HepG2 (cell line): ENCODE measurements around the gene COX6B1. TPM values are rescaled to one million over a fixed set of nuclear protein-coding genes. Genes with fewer than 3 reads are reported as not detected.
A peak's percentile ranks its signal among the peaks of the same experiment; 100 is the strongest.

Experiments used
- ERF ChIP-seq: IDR thresholded peaks from 2 replicates; pipeline ENCODE4 v1.6.1; 2018; ENCODE audit warnings: missing biosample characterization, missing genetic modification reagents
- FOXM1 ChIP-seq: sonication (generic); formaldehyde crosslinking; IDR thresholded peaks from 2 replicates; pipeline ENCODE4 v1.5.0; 2020; ENCODE audit warnings: missing genetic modification reagents
- GABPB1 ChIP-seq: IDR thresholded peaks from 2 replicates; pipeline ENCODE4 v1.6.1; 2016; ENCODE audit warnings: mild to moderate bottlenecking, missing genetic modification reagents, moderate library complexity, missing compliant biosample characterization
- GATAD1 ChIP-seq: IDR thresholded peaks from 2 replicates; pipeline ENCODE4 v1.6.1; 2016; ENCODE audit warnings: missing genetic modification reagents, missing compliant biosample characterization
- GFI1 ChIP-seq: sonication (generic); formaldehyde crosslinking; IDR thresholded peaks from 2 replicates; pipeline ENCODE4 v1.5.0; 2020; ENCODE audit warnings: missing genetic modification reagents, mild to moderate bottlenecking, borderline replicate concordance
- GMEB1 ChIP-seq: sonication (generic); formaldehyde crosslinking; IDR thresholded peaks from 2 replicates; pipeline ENCODE4 v1.5.1; 2020; ENCODE audit warnings: missing genetic modification reagents, mild to moderate bottlenecking, borderline replicate concordance
- POLR2G ChIP-seq: fragments of 200-400 bp; formaldehyde crosslinking; IDR thresholded peaks from 2 replicates; pipeline ENCODE4 v1.6.1; 2018; ENCODE audit warnings: mild to moderate bottlenecking, low read depth, low read length, moderate library complexity
- PPARG ChIP-seq: conservative IDR thresholded peaks from 2 replicates; pipeline ENCODE4 v1.6.1; 2016; ENCODE audit warnings: missing biosample characterization, missing genetic modification reagents
- RARG ChIP-seq: sonication (generic); formaldehyde crosslinking; IDR thresholded peaks from 2 replicates; pipeline ENCODE4 v1.4.0; 2020; ENCODE audit warnings: low read depth, mild to moderate bottlenecking, missing genetic modification reagents
- REPIN1 ChIP-seq: sonication (generic); formaldehyde crosslinking; IDR thresholded peaks from 2 replicates; pipeline ENCODE4 v1.8.0; 2022; ENCODE audit warnings: missing genetic modification reagents, low read depth, mild to moderate bottlenecking, borderline replicate concordance
- THRA ChIP-seq: sonication (generic); formaldehyde crosslinking; IDR thresholded peaks from 2 replicates; pipeline ENCODE4 v1.4.0; 2020; ENCODE audit warnings: missing genetic modification reagents, borderline replicate concordance
- TOPORS ChIP-seq: sonication (generic); formaldehyde crosslinking; IDR thresholded peaks from 2 replicates; pipeline ENCODE4 v1.8.0; 2023; ENCODE audit warnings: mild to moderate bottlenecking, missing genetic modification reagents
- YEATS4 ChIP-seq: sonication (generic); formaldehyde crosslinking; IDR thresholded peaks from 2 replicates; pipeline ENCODE4 v1.4.0; 2020; ENCODE audit warnings: missing genetic modification reagents, borderline replicate concordance
- ZBTB7A ChIP-seq: sonication (generic); formaldehyde crosslinking; IDR thresholded peaks from 2 replicates; pipeline ENCODE4 v1.8.0; 2022; ENCODE audit warnings: mild to moderate bottlenecking, missing genetic modification reagents
- ZC3H13 ChIP-seq: sonication (generic); formaldehyde crosslinking; IDR thresholded peaks from 2 replicates; pipeline ENCODE4 v1.8.1; 2023; ENCODE audit warnings: mild to moderate bottlenecking, missing genetic modification reagents, moderate library complexity
- ZEB1 ChIP-seq: IDR thresholded peaks from 2 replicates; pipeline ENCODE4 v1.6.1; 2012; ENCODE audit warnings: mild to moderate bottlenecking, low read depth, inconsistent platforms; ENCODE audit not compliant: insufficient replicate concordance
- ZFY ChIP-seq: sonication (generic); formaldehyde crosslinking; IDR thresholded peaks from 2 replicates; pipeline ENCODE4 v1.4.0; 2020; ENCODE audit warnings: missing genetic modification reagents
- ZMYM4 ChIP-seq: sonication (generic); formaldehyde crosslinking; IDR thresholded peaks from 2 replicates; pipeline ENCODE4 v1.8.1; 2023; ENCODE audit warnings: mild to moderate bottlenecking, missing genetic modification reagents
- ZNF24 ChIP-seq: fragments of 450-650 bp; IDR thresholded peaks from 2 replicates; pipeline ENCODE4 v1.6.1; 2017; ENCODE audit warnings: antibody characterized with exemption, mild to moderate bottlenecking
- ZNF253 ChIP-seq: sonication (generic); formaldehyde crosslinking; IDR thresholded peaks from 2 replicates; pipeline ENCODE4 v1.8.0; 2022; ENCODE audit warnings: mild to moderate bottlenecking, missing genetic modification reagents, borderline replicate concordance
- ZNF343 ChIP-seq: sonication (generic); formaldehyde crosslinking; IDR thresholded peaks from 2 replicates; pipeline ENCODE4 v1.4.0; 2020; ENCODE audit warnings: mild to moderate bottlenecking, missing genetic modification reagents
- ZNF350 ChIP-seq: sonication (generic); formaldehyde crosslinking; IDR thresholded peaks from 2 replicates; pipeline ENCODE4 v1.4.0; 2020; ENCODE audit warnings: mild to moderate bottlenecking, low read depth, missing genetic modification reagents, borderline replicate concordance
- ZNF710 ChIP-seq: sonication (generic); formaldehyde crosslinking; IDR thresholded peaks from 2 replicates; pipeline ENCODE4 v1.5.0; 2020; ENCODE audit warnings: mild to moderate bottlenecking, missing genetic modification reagents, borderline replicate concordance
- ZNF746 ChIP-seq: sonication (generic); formaldehyde crosslinking; IDR thresholded peaks from 2 replicates; pipeline ENCODE4 v1.8.0; 2022; ENCODE audit warnings: mild to moderate bottlenecking, missing genetic modification reagents
- polyA plus RNA-seq, 8 experiments: library from polyadenylated mRNA; depleted of rRNA in 3 of 8; stranded (reverse) in 7 of 8; unstranded in 1 of 8; fragments of >200 nt; fragmentation: Illumina TruSeq in 4 of 8; extraction: Trizol in 4 of 8; gene quantifications; 2 replicates each; pipeline versions ENCODE4 v1.2.1 to v1.2.3, GENCODE V29; 2011 to 2016; ENCODE audit warnings: low read depth in 4 of 8, missing spikeins in 1 of 8, mixed read lengths in 1 of 8; ENCODE audit not compliant: insufficient read depth in 1 of 8
- total RNA-seq, 5 experiments: library from RNA; depleted of rRNA; stranded (reverse); fragments of >200 nt; fragmentation: Illumina TruSeq; extraction: Trizol; gene quantifications; 2 replicates each; pipeline ENCODE4 v1.2.3, GENCODE V29; 2016; ENCODE audit warnings: low read depth in 1 of 5

The COX6B1 gene
- total and polyA plus RNA-seq, 2 of the 13 experiments (the other 11 are each of a cell fraction or from before 2014, with no cell fraction given): 481 to 487 TPM

- TF ChIP-seq ZEB1 (peak; percentile 57), ZC3H13 (CRISPR knock-in tag) (peak; percentile 92), YEATS4 (peak; percentile 74; the same call in 1 of the 2 replicates), TOPORS (CRISPR knock-in tag) (no peak), ZNF24 (0 out of 2 replicates have a peak, but pooled peaks have one; percentile 56), ZNF710 (0 out of 2 replicates have a peak, but pooled peaks have one; percentile 49), ZNF350 (peak; percentile 53; the same call in 1 of the 2 replicates), ZFY (CRISPR knock-in tag) (peak; percentile 92), GATAD1 (CRISPR knock-in tag) (peak; percentile 60), ZBTB7A (CRISPR knock-in tag) (peak; percentile 84), ZNF253 (CRISPR knock-in tag) (peak; percentile 50; the same call in 1 of the 2 replicates), GMEB1 (peak; percentile 68; the same call in 1 of the 2 replicates), GFI1 (CRISPR knock-in tag) (no peak), REPIN1 (CRISPR knock-in tag) (peak; percentile 9; the same call in 1 of the 2 replicates), ZMYM4 (CRISPR knock-in tag) (peak; percentile 57), ZNF343 (CRISPR knock-in tag) (peak; percentile 66; the same call in 1 of the 2 replicates), ERF (CRISPR knock-in tag) (peak; percentile 69), THRA (CRISPR knock-in tag) (peak; percentile 50; the same call in 1 of the 2 replicates), POLR2G (peak; percentile 85), PPARG (CRISPR knock-in tag) (no peak; the same call in 1 of the 2 replicates), FOXM1 (no peak), GABPB1 (CRISPR knock-in tag) (peak; percentile 74), RARG (CRISPR knock-in tag) (0 out of 2 replicates have a peak, but pooled peaks have one; percentile 70), ZNF746 (no peak; the same call in 1 of the 2 replicates)
Observed at GRCh38 chr19:35643255-35644205, 4.6 kb upstream of the COX6B1 start (continued).
